SJSA1 (cell line): ENCODE results near the gene ZC3H7B. TPM values are rescaled to one million over a fixed set of nuclear protein-coding genes. Genes with fewer than 3 reads are reported as not detected.
A peak's percentile ranks its signal among the peaks of the same experiment; 100 is the strongest.
"Not testable (repeated sequence)": the region's sequence is repeated elsewhere in the genome, so short reads cannot be mapped to it uniquely, and the experiment has no call there.

Source experiments
- DNase-seq, 2 experiments: peaks; one replicate each; pipeline ENCODE4 v3.0.0-alpha.2; 2015 to 2020; ENCODE audit warnings: low spot score in 2 of 2, low read depth in 1 of 2
- H3K27ac ChIP-seq: fragments of 250-450 bp; sonication (Bioruptor Pico); 2 replicates; pipeline ENCODE4 v1.5.1; 2020; ENCODE audit warnings: mild to moderate bottlenecking, moderate library complexity
- H3K27me3 ChIP-seq: fragments of 250-450 bp; sonication (Bioruptor Pico); replicated peaks from 2 replicates; pipeline ENCODE4 v1.5.1; 2020; ENCODE audit warnings: mild to moderate bottlenecking, moderate library complexity
- H3K36me3 ChIP-seq: fragments of 250-450 bp; sonication (Bioruptor Pico); 2 replicates; pipeline ENCODE4 v1.5.1; 2020; ENCODE audit warnings: mild to moderate bottlenecking
- H3K4me1 ChIP-seq: fragments of 250-450 bp; sonication (Bioruptor Pico); replicated peaks from 2 replicates; pipeline ENCODE4 v1.6.1; 2021; ENCODE audit warnings: mild to moderate bottlenecking
- H3K4me3 ChIP-seq: fragments of 250-450 bp; sonication (Bioruptor Pico); 2 replicates; pipeline ENCODE4 v1.5.1; 2020; ENCODE audit warnings: mild to moderate bottlenecking
- H3K9me3 ChIP-seq: fragments of 250-450 bp; sonication (Bioruptor Pico); replicated peaks from 2 replicates; pipeline ENCODE4 v1.5.1; 2020; ENCODE audit warnings: mild to moderate bottlenecking
- total RNA-seq: library from RNA; depleted of rRNA; stranded (reverse); fragments of >200 nt; shearing (Covaris generic); gene quantifications from 2 replicates; pipeline ENCODE4 v1.2.3, GENCODE V29; 2014

Gene ZC3H7B
- total RNA-seq, 1 experiment from 2014 or later = 72.2 TPM

GRCh38 chr22:41294816-41295215 lies 6.5 kb upstream of the ZC3H7B start:
- not testable (repeated sequence) for H3K4me3 ChIP-seq

GRCh38 chr22:41296826-41297667 lies 4.3 kb upstream of the ZC3H7B start:
- H3K4me3 ChIP-seq = no peak overlapping the region
- no peak overlapping the region for H3K27ac ChIP-seq
- H3K9me3 ChIP-seq = peaks cover 3% of the 10 kb centered on the region; the same call in 1 of the 2 replicates
- no peak for DNase-seq
- H3K36me3 ChIP-seq = peaks cover 15% of the 10 kb centered on the region
- no peaks in the 10 kb centered on the region for H3K27me3 ChIP-seq
- H3K4me1 ChIP-seq = peaks cover 25% of the 10 kb centered on the region

More at GRCh38 chr22:41294816-41295215, 6.5 kb upstream of the ZC3H7B start:
- H3K9me3 ChIP-seq, H3K27me3 ChIP-seq, DNase-seq, H3K36me3 ChIP-seq: not testable (repeated sequence)
- H3K27ac ChIP-seq = peak overlapping the region; percentile 29; the same call in 1 of the 2 replicates
- peaks cover 38% of the 10 kb centered on the region for H3K4me1 ChIP-seq

GRCh38 chr22:41300661-41301060 lies 664 bp upstream of the ZC3H7B start:
- peaks cover 3% of the 10 kb centered on the region; the same call in 1 of the 2 replicates for H3K9me3 ChIP-seq
- H3K4me1 ChIP-seq = peaks cover 45% of the 10 kb centered on the region
- H3K4me3 ChIP-seq = peak overlapping the region; percentile 82
- no peak overlapping the region; the same call in 1 of the 2 replicates for H3K27ac ChIP-seq
- peaks cover 39% of the 10 kb centered on the region for H3K36me3 ChIP-seq
- DNase-seq = no peak
- H3K27me3 ChIP-seq = no peaks in the 10 kb centered on the region

DNA sequence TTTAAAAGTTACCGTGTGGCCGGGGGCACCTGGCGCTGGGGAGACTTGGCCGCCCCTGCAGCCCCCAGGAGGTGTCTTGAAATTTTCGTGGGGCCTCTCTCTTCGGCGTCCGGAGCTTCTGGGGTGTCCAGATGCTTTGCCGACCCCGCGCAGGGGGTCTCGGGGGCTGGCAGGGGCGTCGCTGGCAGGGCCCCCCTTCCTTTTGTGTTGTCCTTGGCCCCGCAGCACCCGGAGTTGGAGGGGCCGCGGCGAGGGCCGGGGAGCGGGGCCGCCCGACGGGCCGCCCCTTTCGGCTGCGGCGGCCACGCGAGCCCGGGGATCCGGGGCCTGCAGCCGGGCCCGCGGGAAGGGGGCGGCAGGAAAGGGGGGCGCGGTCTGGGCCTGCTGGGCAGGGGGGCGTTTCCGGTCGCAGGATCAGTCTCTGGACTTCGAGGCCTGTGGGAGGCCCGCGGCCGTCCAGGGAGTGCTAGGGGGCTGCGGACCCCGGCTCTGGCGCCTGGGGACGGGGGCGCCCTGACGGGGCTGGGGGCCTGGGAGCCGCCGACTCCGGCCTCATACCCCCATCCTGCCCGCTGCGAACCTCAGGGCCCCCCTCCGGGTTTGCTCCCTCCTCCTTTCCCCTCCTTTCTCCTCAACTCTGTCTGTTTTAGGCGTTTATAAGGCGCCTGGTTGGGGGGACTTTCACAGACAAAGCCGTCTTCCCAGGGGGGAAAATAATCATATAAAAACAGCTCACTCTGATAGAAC lies 869 bp downstream of the ZC3H7B start:
- Histone ChIP-seq H3K36me3 (peaks cover 45% of the 10 kb centered on the region), H3K9me3 (peaks cover 3% of the 10 kb centered on the region; the same call in 1 of the 2 replicates), H3K4me3 (peak overlapping the region; percentile 82), H3K27me3 (no peaks in the 10 kb centered on the region), H3K27ac (peak overlapping the region; percentile 83), H3K4me1 (peaks cover 43% of the 10 kb centered on the region)
- no peak for DNase-seq

DNA sequence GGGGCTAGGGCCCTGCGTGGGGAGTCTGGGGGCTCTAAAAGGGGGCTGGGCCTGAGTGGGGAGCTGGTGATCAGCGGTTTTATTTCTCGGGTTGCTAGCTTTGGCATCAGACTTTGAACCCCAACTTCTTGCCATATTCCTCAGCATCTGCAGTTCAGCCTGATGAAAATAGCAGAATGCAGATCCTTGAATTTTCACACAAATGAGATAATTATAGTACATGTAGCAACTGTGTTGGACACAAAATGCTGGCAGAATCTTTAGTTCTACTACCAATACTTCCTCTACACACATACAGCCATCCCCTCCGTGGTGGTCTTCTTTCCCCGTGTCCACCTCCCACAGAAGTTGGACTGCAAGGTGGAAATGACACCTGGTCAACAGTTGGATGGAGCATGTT lies 1.5 kb downstream of the ZC3H7B start:
- peaks cover 52% of the 10 kb centered on the region for H3K36me3 ChIP-seq
- no peak for DNase-seq
- H3K27me3 ChIP-seq = no peaks in the 10 kb centered on the region
- H3K4me1 ChIP-seq = peaks cover 49% of the 10 kb centered on the region
- H3K9me3 ChIP-seq = peaks cover 3% of the 10 kb centered on the region; the same call in 1 of the 2 replicates
- H3K4me3 ChIP-seq = peak overlapping the region; percentile 82
- H3K27ac ChIP-seq = peak overlapping the region; percentile 83

- Histone ChIP-seq H3K4me3 (no peak overlapping the region), H3K27ac (0 out of 2 replicates have a peak overlapping the region, but pooled peaks have one; percentile 15), H3K9me3 (peaks cover 3% of the 10 kb centered on the region; the same call in 1 of the 2 replicates), H3K4me1 (peaks cover 47% of the 10 kb centered on the region), H3K27me3 (no peaks in the 10 kb centered on the region), H3K36me3 (peaks cover 63% of the 10 kb centered on the region)
- DNase-seq = peak; percentile 74 to 77
Observed at GRCh38 chr22:41305646-41306045, 4.3 kb downstream of the ZC3H7B start.

DNA sequence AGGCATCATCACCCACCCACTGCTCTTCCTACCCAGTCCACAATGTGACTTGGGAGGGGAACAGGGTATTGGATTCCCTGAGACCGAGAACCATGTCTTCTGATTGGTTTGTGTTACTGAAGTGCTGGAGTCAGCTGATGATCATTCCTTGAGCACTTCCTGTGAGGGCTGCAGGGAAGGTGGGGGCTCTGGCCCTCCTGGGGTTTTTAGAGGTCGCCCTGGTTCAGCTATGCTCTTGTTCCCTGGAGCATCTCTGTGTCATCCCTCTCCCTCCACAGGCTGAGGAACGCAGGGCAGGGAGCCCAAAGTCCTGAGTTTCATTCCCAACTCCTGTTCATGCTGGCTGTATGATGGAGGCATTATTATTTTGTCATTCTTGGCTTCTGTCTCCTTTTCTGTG lies 6.7 kb downstream of the ZC3H7B start:
- peaks cover 44% of the 10 kb centered on the region for H3K4me1 ChIP-seq
- DNase-seq = no peak
- H3K36me3 ChIP-seq = peaks cover 50% of the 10 kb centered on the region
- 0 out of 2 replicates have a peak overlapping the region, but pooled peaks have one; percentile 10 for H3K27ac ChIP-seq
- 0 out of 2 replicates have a peak, but pooled peaks cover 3% of the 10 kb centered on the region for H3K9me3 ChIP-seq
- H3K4me3 ChIP-seq = no peak overlapping the region
- H3K27me3 ChIP-seq = no peaks in the 10 kb centered on the region

GRCh38 chr22:41308544-41308947 lies 7.2 kb downstream of the ZC3H7B start:
- H3K4me1 ChIP-seq = peaks cover 45% of the 10 kb centered on the region
- 0 out of 2 replicates have a peak, but pooled peaks cover 3% of the 10 kb centered on the region for H3K9me3 ChIP-seq
- no peak for DNase-seq
- H3K36me3 ChIP-seq = peaks cover 53% of the 10 kb centered on the region
- H3K4me3 ChIP-seq = no peak overlapping the region
- no peaks in the 10 kb centered on the region for H3K27me3 ChIP-seq
- no peak overlapping the region for H3K27ac ChIP-seq

GRCh38 chr22:41310336-41310735 lies 9.0 kb downstream of the ZC3H7B start:
- H3K4me1 ChIP-seq = peaks cover 28% of the 10 kb centered on the region
- DNase-seq = no peak
- H3K27me3 ChIP-seq = no peaks in the 10 kb centered on the region
- no peak overlapping the region for H3K4me3 ChIP-seq
- peaks cover 46% of the 10 kb centered on the region for H3K36me3 ChIP-seq
- H3K9me3 ChIP-seq = 0 out of 2 replicates have a peak, but pooled peaks cover 3% of the 10 kb centered on the region
- no peak overlapping the region for H3K27ac ChIP-seq

DNA sequence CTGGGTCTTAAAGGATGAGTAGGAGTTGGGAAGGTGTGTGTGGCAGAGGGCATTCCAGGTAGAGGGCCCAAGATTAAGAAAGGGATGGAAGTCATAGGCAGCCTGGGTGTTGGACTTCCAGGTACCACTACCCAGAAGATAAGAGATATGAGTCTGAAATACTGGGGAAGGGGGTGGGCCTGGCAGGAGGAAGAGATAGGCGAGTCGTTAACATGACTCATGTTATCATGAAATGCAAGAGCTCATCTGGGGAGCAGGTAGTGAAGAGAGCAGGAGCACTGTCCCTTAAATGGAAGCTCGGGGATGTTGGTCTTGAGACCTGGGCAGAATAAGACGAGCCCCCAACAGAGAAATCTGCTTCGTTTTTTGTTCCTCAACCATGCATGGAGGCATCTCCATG lies 10.2 kb downstream of the ZC3H7B start:
- Histone ChIP-seq H3K27me3 (no peaks in the 10 kb centered on the region), H3K27ac (no peak overlapping the region), H3K4me3 (no peak overlapping the region), H3K4me1 (peaks cover 20% of the 10 kb centered on the region), H3K36me3 (peaks cover 50% of the 10 kb centered on the region), H3K9me3 (0 out of 2 replicates have a peak, but pooled peaks cover 3% of the 10 kb centered on the region)
- no peak for DNase-seq

DNA sequence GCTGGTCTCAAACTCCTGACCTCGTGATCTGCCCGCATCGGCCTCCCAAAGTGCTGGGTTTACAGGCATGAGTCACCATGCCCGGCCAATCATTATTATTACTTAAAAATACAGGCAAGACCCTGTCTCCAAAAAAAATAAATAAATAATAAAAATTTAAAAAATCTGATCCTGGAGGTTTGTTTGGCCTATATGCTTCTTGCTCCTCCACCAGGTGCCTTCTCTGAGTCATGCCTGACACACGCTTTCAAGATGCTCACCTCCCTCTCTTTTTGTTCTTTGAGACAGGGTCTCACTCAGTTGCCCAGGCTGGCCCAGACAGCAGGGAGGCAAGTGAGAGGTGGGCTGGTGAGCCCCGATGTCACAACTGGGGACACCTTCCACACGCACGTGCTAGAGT lies 13.5 kb downstream of the ZC3H7B start:
- Histone ChIP-seq H3K27me3 (no peaks in the 10 kb centered on the region), H3K4me1 (peaks cover 11% of the 10 kb centered on the region), H3K4me3 (no peak overlapping the region), H3K27ac (no peak overlapping the region), H3K9me3 (0 out of 2 replicates have a peak, but pooled peaks cover 3% of the 10 kb centered on the region), H3K36me3 (peaks cover 48% of the 10 kb centered on the region)
- DNase-seq = no peak

DNA sequence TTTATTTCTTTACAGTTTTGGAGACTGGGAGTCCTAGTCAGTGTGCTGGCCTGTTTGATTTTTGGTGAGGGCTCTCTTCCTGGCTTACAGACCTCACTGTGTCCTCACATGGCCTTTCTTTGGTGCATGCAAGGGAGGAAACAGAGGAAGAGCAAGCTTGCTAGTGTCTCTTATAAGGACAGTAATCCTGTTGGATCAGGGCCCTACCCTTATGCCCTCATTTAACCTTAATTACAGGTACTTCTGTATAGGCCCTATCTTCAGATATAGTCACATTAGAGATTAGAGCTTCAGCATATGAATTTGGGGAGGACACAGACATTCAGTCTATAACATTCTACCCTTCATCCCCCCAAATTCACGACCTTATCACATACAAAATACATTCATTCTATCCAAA lies 14.3 kb downstream of the ZC3H7B start:
- DNase-seq = no peak
- Histone ChIP-seq H3K36me3 (peaks cover 47% of the 10 kb centered on the region), H3K27ac (no peak overlapping the region), H3K4me1 (peaks cover 11% of the 10 kb centered on the region), H3K4me3 (no peak overlapping the region), H3K27me3 (no peaks in the 10 kb centered on the region), H3K9me3 (0 out of 2 replicates have a peak, but pooled peaks cover 3% of the 10 kb centered on the region)

DNA sequence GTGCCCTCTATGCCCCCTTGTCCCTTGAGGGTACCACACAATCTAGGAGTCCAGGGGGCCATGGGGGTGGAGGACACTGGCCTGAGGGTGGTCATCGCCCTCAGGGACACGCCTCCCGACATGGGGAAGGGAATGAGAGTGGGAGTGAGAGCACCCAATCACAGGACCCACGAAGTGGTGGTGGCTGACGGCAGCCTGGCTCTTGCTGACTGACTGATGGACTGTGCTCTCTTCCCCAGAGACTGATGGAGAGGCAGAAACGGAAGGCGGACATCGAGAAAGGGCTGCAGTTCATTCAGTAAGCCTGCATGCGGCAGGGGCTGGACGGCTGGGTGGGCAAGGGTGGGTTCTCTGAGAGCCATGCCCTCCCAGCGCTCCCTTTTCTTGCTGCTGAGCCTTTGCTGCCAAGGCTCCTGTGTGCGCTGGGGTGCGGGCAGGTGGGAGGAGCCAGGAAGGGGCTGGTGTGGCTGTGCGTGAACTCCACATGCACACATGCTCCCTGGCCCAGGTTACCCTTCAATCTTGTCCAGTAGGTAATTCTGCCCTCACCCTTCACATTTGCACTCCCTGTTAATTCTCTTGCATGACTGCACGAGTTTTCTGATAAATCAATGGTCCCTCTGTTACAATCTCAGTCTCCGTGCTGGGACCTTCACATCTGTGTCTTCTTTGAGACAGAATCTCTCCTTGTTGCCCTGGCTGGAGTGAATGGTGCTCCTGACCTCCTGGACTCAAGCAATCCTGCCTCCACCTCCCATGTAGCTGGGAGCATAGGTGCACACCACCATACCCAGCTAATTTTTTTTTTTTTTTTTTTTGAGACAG lies 19.3 kb downstream of the ZC3H7B start:
- H3K36me3 ChIP-seq = peaks cover 77% of the 10 kb centered on the region
- no peaks in the 10 kb centered on the region for H3K27me3 ChIP-seq
- no peaks in the 10 kb centered on the region for H3K4me1 ChIP-seq
- H3K9me3 ChIP-seq = no peaks in the 10 kb centered on the region
- no peak for DNase-seq
- no peak overlapping the region for H3K4me3 ChIP-seq
- no peak overlapping the region for H3K27ac ChIP-seq
